Smooth muscle cell (in vitro differentiated cells): Measurements from ENCODE around the gene SAA2. TPM values are rescaled to one million over a fixed set of nuclear protein-coding genes. Genes with fewer than 3 reads are reported as not detected.

Experiments used
- DNase-seq: peaks from one replicate; lab custom pipeline; 2025; ENCODE audit not compliant: unreplicated experiment; lab: John Stamatoyannopoulos, UW
- H2AFZ ChIP-seq: fragments of 200-600 bp; sonication (generic); 2 replicates; pipeline ENCODE4 v1.6.0; 2016; ENCODE audit warnings: antibody characterized with exemption, low read depth, mild to moderate bottlenecking
- H3F3A ChIP-seq: fragments of 200-600 bp; sonication (generic); 2 replicates; pipeline ENCODE4 v1.6.0; 2017; ENCODE audit warnings: antibody characterized with exemption, low read depth
- H3K27ac ChIP-seq: fragments of 200-600 bp; sonication (generic); 2 replicates; pipeline ENCODE4 v1.5.1; 2016; ENCODE audit warnings: low read depth, mild to moderate bottlenecking
- H3K27me3 ChIP-seq: fragments of 200-600 bp; sonication (generic); 2 replicates; pipeline ENCODE4 v1.6.1; 2016; ENCODE audit warnings: low read depth, mild to moderate bottlenecking
- H3K36me3 ChIP-seq: fragments of 200-600 bp; sonication (generic); 2 replicates; pipeline ENCODE4 v1.5.1; 2016; ENCODE audit warnings: low read depth
- H3K4me1 ChIP-seq: fragments of 200-600 bp; sonication (generic); 2 replicates; pipeline ENCODE4 v1.5.1; 2016; ENCODE audit warnings: low read depth
- H3K4me2 ChIP-seq: fragments of 200-600 bp; sonication (generic); 2 replicates; pipeline ENCODE4 v1.6.0; 2016; ENCODE audit warnings: mild to moderate bottlenecking
- H3K4me3 ChIP-seq: fragments of 200-600 bp; sonication (generic); 2 replicates; pipeline ENCODE4 v1.5.1; 2016; ENCODE audit warnings: mild to moderate bottlenecking
- H3K79me2 ChIP-seq: fragments of 200-600 bp; sonication (generic); 2 replicates; pipeline ENCODE4 v1.6.0; 2016; ENCODE audit warnings: low read depth, mild to moderate bottlenecking
- H3K9ac ChIP-seq: fragments of 200-600 bp; sonication (generic); 2 replicates; pipeline ENCODE4 v1.6.0; 2016; ENCODE audit warnings: low read depth
- H3K9me3 ChIP-seq: fragments of 200-600 bp; sonication (generic); replicated peaks from 2 replicates; pipeline ENCODE4 v1.5.1; 2016; ENCODE audit warnings: low read depth
- H4K20me1 ChIP-seq: fragments of 200-600 bp; sonication (generic); 2 replicates; pipeline ENCODE4 v1.6.0; 2016; ENCODE audit warnings: low read depth
- WGBS: methylation state at CpG from one replicate; pipeline ENCODE4 v1.1.7; 2016; ENCODE audit warnings: low lambda C conversion rate; 5-methylcytosine and 5-hydroxymethylcytosine counted together
- polyA plus RNA-seq: library from polyadenylated mRNA; unstranded; fragments of >200 nt; fragmentation: Nextera tagmentation; extraction: Ambion mirVana; gene quantifications from 2 replicates; pipeline ENCODE4 v1.2.1, GENCODE V29; 2016
- total RNA-seq: library from RNA; depleted of rRNA; stranded (reverse); fragments of >200 nt; gene quantifications from 2 replicates; pipeline ENCODE4 v1.2.3, GENCODE V29; 2014
- TF ChIP-seq, protein P1 (sequence below): fragments of 200-600 bp; sonication (generic); IDR thresholded peaks from 2 replicates; pipeline ENCODE4 v1.5.1; 2017; ENCODE audit warnings: borderline replicate concordance, mild to moderate bottlenecking, antibody characterized with exemption; ENCODE audit not compliant: insufficient read depth, poor library complexity, severe bottlenecking

The SAA2 gene
- total RNA-seq (not detected in 2 replicates), polyA plus RNA-seq (not detected in 2 replicates)

DNA sequence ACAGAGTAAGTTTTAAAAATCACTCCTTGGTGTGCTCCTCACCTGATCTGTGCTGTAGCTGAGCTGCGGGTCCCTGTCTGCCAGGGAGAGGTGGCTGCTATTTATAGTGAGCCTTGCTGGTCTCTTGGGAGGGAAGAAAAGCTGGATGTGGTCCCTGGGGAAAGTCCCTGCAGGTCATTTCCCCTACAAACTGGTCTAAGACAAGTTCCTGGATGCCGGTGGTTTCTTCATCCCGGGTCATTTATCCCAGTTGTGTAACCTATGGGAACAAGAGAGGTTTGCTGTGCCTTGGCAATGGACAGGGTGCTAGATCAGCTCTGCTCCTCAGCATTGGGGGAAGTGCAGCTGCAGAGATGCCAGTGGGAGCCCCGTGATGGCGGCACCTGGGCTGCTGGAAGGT lies at the start of gene SAA2:
TSS of gene SAA2 (minus strand) at position 108 of the 400 bp plus-strand sequence. CDS start 657 bp downstream, outside the sequence.
- WGBS: 90% methylated on average over 5 of the region's 5 CpGs
- Histone ChIP-seq H4K20me1 (no peaks in the 10 kb centered on the region), H2AFZ (no peak within 1 kb of the TSS), H3K36me3 (no peaks in the 10 kb centered on the region), H3K27me3 (no peaks in the 10 kb centered on the region), H3K79me2 (no peaks in the 10 kb centered on the region), H3F3A (no peaks in the 10 kb centered on the region), H3K27ac (no peak within 1 kb of the TSS), H3K9ac (no peak within 1 kb of the TSS), H3K9me3 (no peaks in the 10 kb centered on the region), H3K4me1 (no peaks in the 10 kb centered on the region), H3K4me2 (no peak within 1 kb of the TSS), H3K4me3 (no peak within 1 kb of the TSS)
- DNase-seq: no peak
- TF ChIP-seq, protein P1, sequence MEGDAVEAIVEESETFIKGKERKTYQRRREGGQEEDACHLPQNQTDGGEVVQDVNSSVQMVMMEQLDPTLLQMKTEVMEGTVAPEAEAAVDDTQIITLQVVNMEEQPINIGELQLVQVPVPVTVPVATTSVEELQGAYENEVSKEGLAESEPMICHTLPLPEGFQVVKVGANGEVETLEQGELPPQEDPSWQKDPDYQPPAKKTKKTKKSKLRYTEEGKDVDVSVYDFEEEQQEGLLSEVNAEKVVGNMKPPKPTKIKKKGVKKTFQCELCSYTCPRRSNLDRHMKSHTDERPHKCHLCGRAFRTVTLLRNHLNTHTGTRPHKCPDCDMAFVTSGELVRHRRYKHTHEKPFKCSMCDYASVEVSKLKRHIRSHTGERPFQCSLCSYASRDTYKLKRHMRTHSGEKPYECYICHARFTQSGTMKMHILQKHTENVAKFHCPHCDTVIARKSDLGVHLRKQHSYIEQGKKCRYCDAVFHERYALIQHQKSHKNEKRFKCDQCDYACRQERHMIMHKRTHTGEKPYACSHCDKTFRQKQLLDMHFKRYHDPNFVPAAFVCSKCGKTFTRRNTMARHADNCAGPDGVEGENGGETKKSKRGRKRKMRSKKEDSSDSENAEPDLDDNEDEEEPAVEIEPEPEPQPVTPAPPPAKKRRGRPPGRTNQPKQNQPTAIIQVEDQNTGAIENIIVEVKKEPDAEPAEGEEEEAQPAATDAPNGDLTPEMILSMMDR: no peak

DNA sequence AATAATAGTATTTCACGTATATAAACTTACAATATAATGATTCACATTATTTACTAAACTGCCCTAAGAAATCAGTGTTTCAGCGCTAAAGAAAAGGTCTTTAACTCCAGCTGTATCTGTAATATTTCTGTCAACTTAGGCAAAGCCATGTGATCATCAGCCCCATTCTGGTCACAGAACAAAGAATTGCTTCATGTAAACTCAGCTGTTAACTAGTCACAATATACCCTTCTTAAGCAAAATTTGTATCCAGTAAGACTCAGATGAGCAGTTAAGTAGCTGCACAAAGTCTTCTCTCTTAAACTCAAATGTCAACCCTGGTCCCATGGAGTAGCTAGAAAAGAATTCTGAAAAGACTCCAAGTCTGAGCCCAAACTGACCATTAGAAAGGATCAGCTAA lies 46.8 kb upstream of the SAA2 start:
- H3K36me3 ChIP-seq: peaks cover 33% of the 10 kb centered on the region
- no peak overlapping the region for H3K27ac ChIP-seq
- H3K79me2 ChIP-seq: no peaks in the 10 kb centered on the region
- 93% methylated on average over 2 of the region's 2 CpGs for WGBS
- H3K4me2 ChIP-seq: no peak overlapping the region
- no peak overlapping the region for H3K4me3 ChIP-seq
- H4K20me1 ChIP-seq: no peaks in the 10 kb centered on the region
- H2AFZ ChIP-seq: no peak overlapping the region
- H3K9me3 ChIP-seq: no peaks in the 10 kb centered on the region
- no peaks in the 10 kb centered on the region for H3K27me3 ChIP-seq
- no peaks in the 10 kb centered on the region for H3K4me1 ChIP-seq
- TF ChIP-seq, protein P1: no peak
- no peaks in the 10 kb centered on the region for H3F3A ChIP-seq
- no peak overlapping the region for H3K9ac ChIP-seq
- DNase-seq: no peak

DNA sequence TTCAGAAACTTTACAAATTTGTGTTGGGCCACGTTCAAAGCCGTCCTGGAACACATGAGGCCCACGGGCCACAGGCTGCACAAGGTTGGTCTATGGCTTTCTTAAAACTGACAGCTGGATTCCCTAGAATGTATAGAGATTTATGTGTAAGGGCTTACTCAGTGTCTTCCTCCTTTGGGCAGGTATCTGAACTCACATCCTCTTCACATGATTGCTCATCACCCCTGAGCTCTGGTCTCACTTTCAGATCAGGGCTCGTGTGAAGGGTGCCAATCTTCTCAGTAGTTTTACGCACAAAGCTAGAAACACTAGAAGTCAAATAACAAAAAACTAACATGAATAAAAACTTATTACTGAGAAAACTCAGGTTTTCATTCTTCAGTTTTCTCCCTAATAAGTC lies 46.4 kb upstream of the SAA2 start:
- H3K36me3 ChIP-seq: peaks cover 33% of the 10 kb centered on the region
- H3K9me3 ChIP-seq: no peaks in the 10 kb centered on the region
- no peaks in the 10 kb centered on the region for H4K20me1 ChIP-seq
- no peaks in the 10 kb centered on the region for H3K79me2 ChIP-seq
- H3K27me3 ChIP-seq: no peaks in the 10 kb centered on the region
- TF ChIP-seq, protein P1: no peak
- H3K4me1 ChIP-seq: no peaks in the 10 kb centered on the region
- no peak for DNase-seq
- H3K4me2 ChIP-seq: no peak overlapping the region
- no peak overlapping the region for H2AFZ ChIP-seq
- no peak overlapping the region for H3K9ac ChIP-seq
- WGBS: 97% methylated on average over 5 of the region's 5 CpGs
- H3F3A ChIP-seq: no peaks in the 10 kb centered on the region
- no peak overlapping the region for H3K27ac ChIP-seq
- no peak overlapping the region for H3K4me3 ChIP-seq

DNA sequence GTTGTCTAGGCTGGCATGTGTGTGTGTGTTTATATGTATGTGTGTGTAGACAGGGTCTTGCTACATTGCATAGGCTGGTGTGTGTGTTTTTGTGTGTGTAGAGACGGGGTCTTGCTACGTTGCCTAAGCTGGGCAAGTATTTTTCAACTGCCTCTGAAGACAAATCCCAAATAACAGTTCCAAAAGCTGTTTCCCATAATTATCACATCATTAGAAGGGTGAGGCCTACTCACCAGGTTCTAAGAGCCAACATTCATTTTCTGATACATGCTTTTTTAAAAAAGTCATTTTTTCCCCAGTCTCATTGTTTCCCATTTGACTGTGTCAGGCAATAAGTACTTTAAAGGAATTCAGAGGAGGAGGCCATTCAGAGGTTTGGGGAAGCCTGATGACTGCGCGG lies 40.4 kb upstream of the SAA2 start:
- no peaks in the 10 kb centered on the region for H3K27me3 ChIP-seq
- H3K4me1 ChIP-seq: no peaks in the 10 kb centered on the region
- no peaks in the 10 kb centered on the region for H3F3A ChIP-seq
- H3K36me3 ChIP-seq: peaks cover 20% of the 10 kb centered on the region
- no peaks in the 10 kb centered on the region for H3K79me2 ChIP-seq
- no peak overlapping the region for H3K4me2 ChIP-seq
- no peak overlapping the region for H3K9ac ChIP-seq
- no peak for DNase-seq
- no peaks in the 10 kb centered on the region for H4K20me1 ChIP-seq
- TF ChIP-seq, protein P1: no peak
- 100% methylated on average over 4 of the region's 4 CpGs for WGBS
- H3K4me3 ChIP-seq: no peak overlapping the region
- no peak overlapping the region for H3K27ac ChIP-seq
- H2AFZ ChIP-seq: no peak overlapping the region
- no peaks in the 10 kb centered on the region for H3K9me3 ChIP-seq
